T-helper 2 cell treated with Interferon-gamma antibody and Interleukin-4, amounts not matched to agents 5 μg/mL and 100 μg/mL, for 36 hours (primary cell): ENCODE results near the gene KCNK1.

Experiments used
- DNase-seq: peaks from one replicate; pipeline ENCODE4 v3.0.0; 2021; ENCODE audit warnings: low spot score
- H3K27ac Mint-ChIP-seq: one replicate; pipeline ENCODE4 v1.8.0; 2021; ENCODE audit warnings: mild to moderate bottlenecking, mixed read lengths
- H3K27me3 Mint-ChIP-seq: one replicate; pipeline ENCODE4 v1.8.0; 2021; ENCODE audit warnings: low read depth, mixed read lengths
- H3K36me3 Mint-ChIP-seq: one replicate; pipeline ENCODE4 v1.8.0; 2021; ENCODE audit warnings: low read depth, mixed read lengths
- H3K4me1 Mint-ChIP-seq: one replicate; pipeline ENCODE4 v1.8.0; 2021; ENCODE audit warnings: low read depth, mixed read lengths
- H3K4me3 Mint-ChIP-seq: one replicate; pipeline ENCODE4 v1.8.0; 2022; ENCODE audit warnings: mild to moderate bottlenecking, moderate library complexity, mixed read lengths
- H3K9me3 Mint-ChIP-seq: one replicate; pipeline ENCODE4 v1.8.0; 2021; ENCODE audit warnings: mixed read lengths

KCNK1 gene

DNA sequence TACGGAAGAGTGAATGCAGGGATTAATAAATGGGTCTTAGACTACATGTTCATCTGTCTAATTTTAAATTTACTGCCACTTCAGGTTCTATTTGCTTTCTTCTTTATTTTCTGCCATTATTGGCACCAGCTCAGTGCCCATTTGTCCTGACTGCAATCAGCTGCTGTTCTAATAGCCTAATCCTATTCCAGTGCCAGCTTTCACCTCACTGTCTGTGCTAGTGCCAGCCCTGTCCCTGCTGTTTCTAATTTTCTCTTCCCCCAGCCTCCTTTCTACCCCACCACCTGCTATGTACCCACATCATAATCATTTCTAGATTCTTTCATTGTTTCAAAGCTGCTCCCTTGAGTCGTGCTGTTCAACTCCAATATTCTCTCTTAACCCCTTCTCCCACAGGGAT lies 86.4 kb downstream of the KCNK1 start:
- no peak for DNase-seq
- H3K36me3 Mint-ChIP-seq = no peaks in the 10 kb centered on the region
- H3K9me3 Mint-ChIP-seq = peaks cover 11% of the 10 kb centered on the region
- H3K4me1 Mint-ChIP-seq = no peaks in the 10 kb centered on the region
- no peak overlapping the region for H3K4me3 Mint-ChIP-seq
- H3K27ac Mint-ChIP-seq = no peak overlapping the region
- H3K27me3 Mint-ChIP-seq = peaks cover 9% of the 10 kb centered on the region

DNA sequence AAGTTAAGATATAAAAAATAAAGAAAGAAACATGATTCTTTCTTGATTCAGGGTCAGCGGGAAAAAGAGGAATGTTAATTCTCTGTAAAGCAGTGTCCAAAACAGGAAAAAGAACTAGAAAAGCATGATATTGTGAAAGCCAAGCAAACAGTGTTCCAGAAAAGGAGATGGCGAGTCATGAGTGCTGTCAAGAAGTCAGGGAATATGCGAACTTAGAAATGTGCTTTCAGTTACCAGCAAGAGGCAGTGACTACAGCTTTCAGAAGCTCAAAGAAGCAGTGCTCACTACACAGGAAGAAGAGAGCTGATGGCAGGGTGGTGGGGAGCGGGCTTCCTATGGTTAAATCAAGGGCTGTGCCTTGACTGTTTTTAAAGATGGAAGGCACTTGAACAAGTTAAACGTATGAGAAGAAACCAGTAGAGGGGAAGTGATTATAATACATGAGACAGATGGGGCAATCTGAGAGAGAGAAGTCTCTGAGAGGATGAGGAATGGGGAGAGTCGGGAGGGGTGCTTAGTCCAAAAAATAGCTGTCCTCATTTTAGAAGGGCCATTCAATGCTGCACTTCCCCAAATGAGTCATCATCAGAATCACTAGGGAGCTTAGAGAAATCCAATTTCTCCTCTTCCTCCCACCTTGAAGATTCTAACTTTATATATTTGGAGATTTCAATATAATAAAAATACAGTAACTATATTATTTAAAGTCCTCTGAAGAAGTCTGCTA lies 90.4 kb downstream of the KCNK1 start:
- H3K27ac Mint-ChIP-seq = no peak overlapping the region
- DNase-seq = no peak

DNA sequence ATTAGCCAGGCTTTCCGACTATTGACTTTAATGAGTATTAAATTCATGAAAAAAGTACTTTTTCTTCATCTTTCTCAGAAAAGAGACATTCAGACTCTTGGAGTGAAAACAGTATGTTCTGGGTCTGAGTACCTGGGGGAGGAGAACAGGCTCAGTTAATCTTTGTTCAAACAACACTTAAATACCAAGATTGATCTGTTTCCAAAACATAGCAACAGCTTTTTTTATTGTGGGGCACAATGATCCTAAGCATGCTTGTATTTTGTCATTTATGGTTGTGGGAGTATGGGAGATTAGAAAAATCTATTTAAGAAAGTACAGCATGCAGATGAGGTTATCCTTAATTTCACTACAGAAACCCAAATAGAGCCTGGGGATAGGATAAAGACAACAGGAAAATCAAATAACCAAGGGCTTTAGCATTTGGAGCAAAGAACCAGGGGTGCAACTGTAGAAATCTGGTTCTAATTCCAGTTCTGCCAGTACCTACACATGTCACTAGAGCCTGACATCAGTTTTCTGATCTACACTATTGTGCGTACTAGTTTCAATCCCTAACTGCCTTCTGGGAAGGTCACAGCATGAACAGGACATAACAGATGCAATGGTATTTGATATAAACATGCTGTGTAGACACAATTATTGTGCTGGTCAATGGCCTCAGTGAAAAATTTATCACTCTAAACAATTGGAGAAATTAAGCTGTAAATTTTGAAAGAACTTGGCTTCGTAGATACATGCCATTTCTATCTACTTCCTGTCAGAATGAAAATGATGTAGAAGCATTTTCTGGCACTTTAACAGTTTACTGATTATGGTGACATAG lies 91.2 kb downstream of the KCNK1 start:
- no peak overlapping the region for H3K4me3 Mint-ChIP-seq
- no peaks in the 10 kb centered on the region for H3K9me3 Mint-ChIP-seq
- DNase-seq = no peak
- no peak overlapping the region for H3K27ac Mint-ChIP-seq
- peaks cover 11% of the 10 kb centered on the region for H3K27me3 Mint-ChIP-seq
- H3K4me1 Mint-ChIP-seq = no peaks in the 10 kb centered on the region
- no peaks in the 10 kb centered on the region for H3K36me3 Mint-ChIP-seq

More for the DNA sequence above, 90.4 kb downstream of the KCNK1 start:
- H3K4me3 Mint-ChIP-seq = no peak overlapping the region
- H3K9me3 Mint-ChIP-seq = no peaks in the 10 kb centered on the region
- no peaks in the 10 kb centered on the region for H3K4me1 Mint-ChIP-seq
- H3K36me3 Mint-ChIP-seq = no peaks in the 10 kb centered on the region
- H3K27me3 Mint-ChIP-seq = peaks cover 11% of the 10 kb centered on the region

DNA sequence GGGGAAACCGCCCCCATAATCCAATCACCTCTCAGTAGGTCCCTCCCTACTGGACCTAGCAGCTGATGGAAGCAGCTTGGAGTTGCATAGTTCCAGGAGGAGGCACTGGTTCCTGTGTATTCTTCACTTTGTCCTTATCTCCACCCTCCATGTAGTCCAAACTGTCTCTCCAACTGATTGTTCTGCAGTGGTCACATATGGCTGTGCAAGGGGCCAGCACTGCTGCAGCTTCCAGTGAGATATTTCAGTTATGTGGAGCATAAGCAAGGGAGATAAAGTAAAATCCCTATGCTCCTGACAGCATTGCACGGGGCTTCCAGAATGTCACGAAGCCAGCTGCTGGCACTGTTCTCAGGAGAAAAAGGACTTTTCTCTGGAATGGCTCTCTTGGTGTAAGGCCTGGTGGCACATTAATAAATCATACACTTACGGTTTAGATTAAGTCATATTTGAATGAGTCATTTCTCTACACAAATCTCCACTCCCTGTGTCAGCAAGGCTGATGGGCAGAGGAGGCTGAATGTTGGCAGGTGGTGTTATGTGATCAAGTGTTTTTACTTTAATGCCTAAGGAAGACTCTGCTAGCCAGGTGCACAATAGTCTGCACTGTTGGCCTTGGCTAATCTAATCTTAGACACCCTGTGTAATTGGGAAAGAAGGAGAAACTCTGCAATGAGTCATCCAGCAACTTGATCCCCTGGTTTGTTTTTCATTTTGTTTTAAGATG lies 93.4 kb downstream of the KCNK1 start:
- H3K27ac Mint-ChIP-seq = no peak overlapping the region
- no peaks in the 10 kb centered on the region for H3K9me3 Mint-ChIP-seq
- H3K4me1 Mint-ChIP-seq = no peaks in the 10 kb centered on the region
- peaks cover 11% of the 10 kb centered on the region for H3K27me3 Mint-ChIP-seq
- DNase-seq = no peak
- no peak overlapping the region for H3K4me3 Mint-ChIP-seq
- H3K36me3 Mint-ChIP-seq = no peaks in the 10 kb centered on the region

DNA sequence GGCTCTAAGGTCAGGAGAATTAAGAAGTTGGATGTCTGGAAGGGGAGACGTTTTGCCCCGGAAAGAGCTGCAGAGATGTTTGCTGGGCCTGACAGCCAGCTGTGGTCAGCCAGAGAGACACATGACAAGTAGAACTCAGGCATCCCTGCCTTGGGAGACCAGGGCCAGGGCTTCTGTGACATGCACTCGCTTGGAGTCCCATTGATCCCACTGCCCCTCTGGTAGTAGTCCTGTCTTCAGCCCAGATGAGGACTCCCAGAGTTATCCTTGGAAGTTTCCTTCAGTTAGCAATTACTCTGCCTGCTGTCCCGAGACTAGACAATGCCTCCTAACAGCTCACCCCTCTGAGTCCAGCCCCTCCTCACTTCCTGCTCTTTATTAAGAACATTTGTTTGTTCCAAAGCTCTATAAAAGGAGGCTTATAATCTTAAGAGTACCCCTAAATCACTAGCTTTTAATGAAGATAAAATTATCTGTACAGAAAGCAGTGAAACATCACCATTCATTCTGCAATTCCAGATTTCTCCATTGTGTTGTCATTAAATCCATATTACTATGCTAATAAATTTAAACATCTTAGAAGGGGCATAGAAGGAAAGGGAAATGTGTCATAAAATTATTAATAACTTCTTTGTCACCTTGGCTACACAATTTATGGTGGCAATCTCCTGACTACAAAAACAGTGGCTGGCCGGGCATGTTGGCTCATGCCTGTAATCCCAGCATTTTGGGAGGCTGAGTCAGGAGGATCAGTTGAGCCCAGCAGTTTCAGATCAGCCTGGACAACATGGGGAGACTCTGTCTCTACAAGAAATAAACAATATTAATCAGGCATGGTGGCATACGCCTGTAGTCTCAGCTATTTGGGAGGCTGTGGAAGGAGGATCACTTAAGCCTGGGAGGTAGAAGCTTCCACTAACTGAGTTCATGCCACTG lies 94.2 kb downstream of the KCNK1 start:
- Mint-ChIP-seq H3K36me3 (no peaks in the 10 kb centered on the region), H3K4me3 (no peak overlapping the region), H3K27ac (no peak overlapping the region), H3K4me1 (no peaks in the 10 kb centered on the region), H3K9me3 (no peaks in the 10 kb centered on the region), H3K27me3 (peaks cover 11% of the 10 kb centered on the region)
- no peak for DNase-seq

DNA sequence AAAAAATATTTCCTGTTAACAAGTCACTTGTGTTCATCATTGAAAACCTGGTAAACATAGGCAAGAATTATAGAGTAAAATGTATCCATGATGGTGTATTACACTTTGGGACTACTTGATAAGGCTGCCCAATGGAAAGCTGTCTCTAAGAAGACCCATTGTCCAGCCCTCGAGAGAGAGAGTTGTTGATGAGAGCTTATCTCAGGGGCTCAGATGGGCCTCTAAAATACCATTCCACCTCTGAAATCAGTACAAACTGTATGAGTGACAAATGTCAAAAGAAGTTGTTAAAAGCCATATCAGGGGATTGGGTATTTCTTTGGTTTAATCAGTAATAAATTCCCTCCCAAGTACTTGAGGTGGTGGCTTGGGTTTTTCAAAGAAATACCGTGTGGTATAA lies 96.1 kb downstream of the KCNK1 start:
- Mint-ChIP-seq H3K27me3 (peaks cover 3% of the 10 kb centered on the region), H3K9me3 (no peaks in the 10 kb centered on the region), H3K36me3 (no peaks in the 10 kb centered on the region), H3K27ac (no peak overlapping the region), H3K4me1 (no peaks in the 10 kb centered on the region), H3K4me3 (no peak overlapping the region)
- no peak for DNase-seq

DNA sequence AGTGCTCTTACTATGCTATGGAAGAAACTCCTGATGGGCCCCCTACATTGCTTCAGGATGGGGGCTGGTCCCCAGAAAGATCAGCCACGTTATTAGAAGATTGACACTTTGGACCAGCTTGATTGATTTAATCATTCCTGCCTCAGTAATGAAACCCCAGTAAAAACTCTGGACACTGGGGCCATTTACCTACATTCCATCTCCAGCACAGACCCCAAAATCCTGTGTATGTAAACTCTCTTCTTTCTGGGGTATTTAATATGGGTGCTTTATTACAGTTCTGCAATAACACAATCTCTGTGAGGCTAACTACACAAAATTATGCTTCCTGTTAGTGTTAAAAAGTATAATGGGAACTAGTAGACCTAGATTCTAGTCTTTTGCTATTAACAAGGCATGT lies 96.6 kb downstream of the KCNK1 start:
- Mint-ChIP-seq H3K4me1 (no peaks in the 10 kb centered on the region), H3K4me3 (no peak overlapping the region)

DNA sequence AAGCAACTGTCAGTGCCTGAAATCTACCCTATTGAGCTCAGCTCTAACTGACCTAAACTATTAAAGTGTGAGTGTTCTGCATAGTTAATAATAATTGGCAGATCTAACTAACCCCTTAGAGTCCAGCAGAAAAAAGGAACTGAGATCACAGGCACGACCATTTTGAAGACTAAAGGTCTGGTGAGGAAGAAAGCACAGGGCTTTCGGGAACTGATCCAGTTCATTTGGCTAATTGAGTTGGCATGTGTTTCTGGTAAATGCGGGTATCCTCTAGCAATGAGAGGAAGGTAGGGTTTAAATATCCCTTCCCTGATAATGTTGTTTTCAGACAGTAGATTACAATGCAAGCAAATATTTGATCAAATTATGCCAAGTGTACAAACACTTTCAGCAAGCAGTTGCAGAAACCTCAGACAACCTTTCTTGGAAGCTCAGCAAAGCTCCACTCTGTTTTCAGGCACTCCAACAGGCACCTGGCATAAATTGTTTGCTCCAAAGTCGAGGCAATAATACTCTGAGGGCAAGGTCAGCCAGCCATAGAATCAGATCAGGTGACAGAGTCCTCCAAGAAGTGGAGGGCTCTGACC lies 100.8 kb downstream of the KCNK1 start:
- H3K27ac Mint-ChIP-seq = no peak overlapping the region
- H3K4me3 Mint-ChIP-seq = no peak overlapping the region
- H3K36me3 Mint-ChIP-seq = no peaks in the 10 kb centered on the region
- DNase-seq = no peak
- no peaks in the 10 kb centered on the region for H3K4me1 Mint-ChIP-seq
- H3K27me3 Mint-ChIP-seq = no peaks in the 10 kb centered on the region
- no peaks in the 10 kb centered on the region for H3K9me3 Mint-ChIP-seq

More for the DNA sequence above, 96.6 kb downstream of the KCNK1 start:
- H3K27ac Mint-ChIP-seq = no peak overlapping the region
- H3K27me3 Mint-ChIP-seq = peaks cover 3% of the 10 kb centered on the region
- DNase-seq = no peak
- no peaks in the 10 kb centered on the region for H3K9me3 Mint-ChIP-seq
- H3K36me3 Mint-ChIP-seq = no peaks in the 10 kb centered on the region

DNA sequence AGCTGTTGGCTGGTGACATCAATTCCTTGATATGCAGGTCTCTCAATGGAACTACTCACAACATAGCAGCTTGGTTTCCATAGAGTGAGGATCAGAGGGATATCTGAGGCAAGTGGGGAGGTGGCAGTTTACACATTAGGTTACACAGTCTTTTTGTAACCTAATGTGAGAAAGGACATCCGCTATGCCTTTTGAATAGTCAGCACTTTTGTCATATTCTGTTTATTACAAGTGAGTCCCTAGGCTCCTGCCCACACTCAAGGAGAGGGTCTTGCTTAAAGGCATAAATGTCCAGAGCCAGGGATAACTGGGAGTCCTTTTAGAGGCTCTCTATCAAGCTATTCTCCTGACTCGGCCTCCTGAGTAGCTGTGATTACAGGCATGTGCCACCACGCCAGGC lies 104.2 kb downstream of the KCNK1 start:
- no peak for DNase-seq
- no peaks in the 10 kb centered on the region for H3K36me3 Mint-ChIP-seq
- H3K4me1 Mint-ChIP-seq = peaks cover 4% of the 10 kb centered on the region
- H3K27ac Mint-ChIP-seq = no peak overlapping the region
- H3K27me3 Mint-ChIP-seq = no peaks in the 10 kb centered on the region
- no peak overlapping the region for H3K4me3 Mint-ChIP-seq
- no peaks in the 10 kb centered on the region for H3K9me3 Mint-ChIP-seq

DNA sequence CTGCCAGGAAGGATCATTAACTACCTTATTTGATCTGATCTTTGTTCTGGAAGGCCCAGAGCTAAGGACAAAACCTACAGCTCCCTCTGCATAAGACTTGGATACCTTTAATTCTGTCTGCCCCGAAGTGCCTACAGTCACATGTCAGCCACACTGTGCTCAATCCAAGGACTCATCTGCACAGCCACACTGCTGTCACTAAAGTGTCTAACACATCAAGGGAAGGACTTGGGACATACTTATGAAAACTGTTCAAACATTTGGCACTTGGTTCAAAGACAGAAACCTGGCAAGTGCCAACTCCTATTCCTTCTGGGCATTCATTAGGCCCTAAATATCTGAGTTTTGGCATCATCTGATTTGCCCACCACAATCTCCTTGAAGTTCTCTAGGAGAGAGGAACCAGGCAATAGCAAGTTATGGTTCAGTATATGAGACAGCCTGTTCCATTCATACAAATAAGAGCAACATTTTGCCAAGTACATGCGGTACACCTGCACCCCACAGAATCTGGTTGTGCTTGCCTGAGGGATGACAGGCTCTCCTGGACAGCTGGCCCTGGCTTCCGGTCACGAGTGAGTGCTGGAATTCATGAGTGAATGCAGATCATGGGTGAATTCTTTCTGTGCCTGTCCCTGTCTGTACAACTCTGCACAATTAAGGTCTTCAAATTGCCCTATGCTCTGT lies 105.9 kb downstream of the KCNK1 start:
- no peak overlapping the region for H3K4me3 Mint-ChIP-seq
- H3K36me3 Mint-ChIP-seq = no peaks in the 10 kb centered on the region
- H3K9me3 Mint-ChIP-seq = no peaks in the 10 kb centered on the region
- no peak for DNase-seq
- H3K27me3 Mint-ChIP-seq = no peaks in the 10 kb centered on the region
- H3K4me1 Mint-ChIP-seq = peaks cover 4% of the 10 kb centered on the region
- no peak overlapping the region for H3K27ac Mint-ChIP-seq

DNA sequence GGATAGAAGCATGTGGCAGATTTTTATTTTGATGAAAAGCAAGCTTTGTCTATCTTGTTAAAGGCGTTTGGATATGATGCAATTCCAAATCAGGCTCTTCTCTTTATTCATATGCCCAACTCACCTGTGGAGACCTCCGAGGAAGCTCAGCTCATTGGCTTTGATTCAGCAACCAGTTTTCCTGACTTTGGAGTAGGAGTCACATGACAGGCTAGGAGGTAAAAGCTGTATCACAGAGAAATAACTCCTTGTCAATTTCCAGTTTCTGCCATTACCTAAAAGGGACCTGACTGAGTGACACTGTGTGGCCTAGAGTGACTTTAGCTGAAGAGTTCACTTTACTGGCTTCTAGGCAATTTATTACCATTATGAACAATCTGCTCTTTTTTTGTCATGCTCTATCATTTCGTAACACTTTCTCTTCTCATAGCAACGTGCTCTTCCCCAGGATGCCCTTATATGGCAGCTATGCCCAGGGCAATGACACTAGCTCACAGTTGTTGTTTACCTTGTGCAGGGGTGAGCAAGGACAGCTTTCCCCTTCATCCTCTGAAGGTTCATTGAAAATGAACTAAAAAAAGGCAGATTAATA lies 107.2 kb downstream of the KCNK1 start:
- H3K4me1 Mint-ChIP-seq = peaks cover 4% of the 10 kb centered on the region
- no peak overlapping the region for H3K4me3 Mint-ChIP-seq
- DNase-seq = no peak
- H3K27me3 Mint-ChIP-seq = no peaks in the 10 kb centered on the region
- H3K36me3 Mint-ChIP-seq = no peaks in the 10 kb centered on the region
- no peaks in the 10 kb centered on the region for H3K9me3 Mint-ChIP-seq
- H3K27ac Mint-ChIP-seq = no peak overlapping the region
